Measurements from ENCODE around the gene SMIM21. TPM values are rescaled to one million over a fixed set of nuclear protein-coding genes. Genes with fewer than 3 reads are reported as not detected.
A peak's percentile ranks its signal among the peaks of the same experiment; 100 is the strongest.

Gene SMIM21
- total and polyA plus RNA-seq, 5 experiments from 2014 or later, result not detected

- POLR2A ChIA-PET, result no interaction called here
- Mint-ChIP-seq H3K4me1 (peaks cover 0 to 4% (median 2%) of the 10 kb centered on the region in 4 donors), H3K36me3 (no peaks in the 10 kb centered on the region), H3K27ac (no peak overlapping the region), H3K4me3 (no peak overlapping the region), H3K9me3 (no peaks in the 10 kb centered on the region), H3K27me3 (peaks cover 0 to 7% (median 3%) of the 10 kb centered on the region in 5 donors)
- ATAC-seq (no peak), DNase-seq (no peak)
Measured at GRCh38 chr18:75409806-75410205, 17.7 kb downstream of the SMIM21 start.

- DNase-seq (no peak), ATAC-seq (no peak)
- POLR2A ChIA-PET, result no interaction called here
- H3K36me3 Mint-ChIP-seq, result no peaks in the 10 kb centered on the region
- H3K4me1 Mint-ChIP-seq, result peaks cover 0 to 4% (median 2%) of the 10 kb centered on the region in 4 donors
- H3K4me3 Mint-ChIP-seq, result no peak overlapping the region
- no peaks in the 10 kb centered on the region for H3K9me3 Mint-ChIP-seq
- H3K27ac Mint-ChIP-seq, result no peak overlapping the region
- H3K27me3 Mint-ChIP-seq, result peaks cover 0 to 11% (median 2%) of the 10 kb centered on the region in 5 donors
Measured at GRCh38 chr18:75408554-75409506, 18.7 kb downstream of the SMIM21 start.

GRCh38 chr18:75407468-75408437 is 19.8 kb downstream of the SMIM21 start:
- H3K27me3 Mint-ChIP-seq, result peaks cover 2 to 9% (median 4%) of the 10 kb centered on the region in 5 donors
- ATAC-seq, result no peak
- H3K4me1 Mint-ChIP-seq, result peaks cover 0 to 4% (median 2%) of the 10 kb centered on the region in 4 donors
- no peaks in the 10 kb centered on the region for H3K9me3 Mint-ChIP-seq
- H3K4me3 Mint-ChIP-seq, result no peak overlapping the region
- POLR2A ChIA-PET, result no interaction called here
- no peaks in the 10 kb centered on the region for H3K36me3 Mint-ChIP-seq
- no peak for DNase-seq
- H3K27ac Mint-ChIP-seq, result no peak overlapping the region

GRCh38 chr18:75406491-75407445 is 20.7 kb downstream of the SMIM21 start:
- DNase-seq (no peak), ATAC-seq (no peak)
- H3K9me3 Mint-ChIP-seq, result no peaks in the 10 kb centered on the region
- H3K36me3 Mint-ChIP-seq, result no peaks in the 10 kb centered on the region
- POLR2A ChIA-PET, result no interaction called here
- no peak overlapping the region for H3K27ac Mint-ChIP-seq
- no peak overlapping the region for H3K4me3 Mint-ChIP-seq
- H3K4me1 Mint-ChIP-seq, result peaks cover 0 to 4% (median 2%) of the 10 kb centered on the region in 4 donors
- peaks cover 4 to 14% (median 7%) of the 10 kb centered on the region in 5 donors for H3K27me3 Mint-ChIP-seq

GRCh38 chr18:75405351-75405750 is 22.2 kb downstream of the SMIM21 start:
- Mint-ChIP-seq H3K27ac (no peak overlapping the region), H3K36me3 (no peaks in the 10 kb centered on the region), H3K27me3 (peaks cover 6 to 14% (median 9%) of the 10 kb centered on the region in 5 donors), H3K4me1 (peaks cover 0 to 2% (median under 1%) of the 10 kb centered on the region in 4 donors), H3K4me3 (no peak overlapping the region), H3K9me3 (no peaks in the 10 kb centered on the region)
- POLR2A ChIA-PET, result interaction anchor here (0.7 kb wide), 1 partner anchor 659 kb away, joined by 3 read pairs; no protein-coding TSS in a partner anchor
- DNase-seq (no peak), ATAC-seq (no peak)

DNA sequence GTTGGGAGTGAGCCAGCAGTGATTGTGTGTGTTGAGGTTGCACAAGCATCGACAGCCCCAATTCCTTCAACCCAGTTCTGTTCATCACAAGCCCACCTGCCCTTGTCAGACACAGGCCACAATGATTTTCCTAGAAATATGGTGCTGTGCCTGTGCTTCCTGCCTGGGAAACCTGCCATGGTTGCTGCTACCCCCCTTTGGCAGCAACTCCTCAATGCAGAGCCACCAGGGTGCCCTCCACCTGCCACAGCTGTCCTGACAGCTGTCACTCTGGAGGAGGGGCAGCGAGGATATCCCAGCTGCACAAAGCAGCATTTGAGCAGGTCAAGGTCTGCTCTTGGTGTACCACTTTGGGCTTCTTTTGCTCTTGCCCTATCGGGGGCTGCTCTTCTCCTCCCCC is 27.1 kb downstream of the SMIM21 start:
- POLR2A ChIA-PET, result no interaction called here
- no peaks in the 10 kb centered on the region for H3K9me3 Mint-ChIP-seq
- DNase-seq (no peak), ATAC-seq (no peak)
- H3K4me3 Mint-ChIP-seq, result no peak overlapping the region
- peak overlapping the region in 1 of 10 donors; percentile 63 for H3K27ac Mint-ChIP-seq
- H3K4me1 Mint-ChIP-seq, result no peaks in the 10 kb centered on the region
- H3K27me3 Mint-ChIP-seq, result peaks cover 8 to 28% (median 16%) of the 10 kb centered on the region in 5 donors
- no peaks in the 10 kb centered on the region for H3K36me3 Mint-ChIP-seq

GRCh38 chr18:75395137-75395536 is 32.4 kb downstream of the SMIM21 start:
- DNase-seq, result no peak
- no peak for ATAC-seq
- POLR2A ChIA-PET, result no interaction called here
- H3K4me1 Mint-ChIP-seq, result peaks cover 0 to 3% (median 0%) of the 10 kb centered on the region in 4 donors
- no peaks in the 10 kb centered on the region for H3K9me3 Mint-ChIP-seq
- no peaks in the 10 kb centered on the region for H3K36me3 Mint-ChIP-seq
- no peak overlapping the region for H3K4me3 Mint-ChIP-seq
- no peak overlapping the region for H3K27ac Mint-ChIP-seq
- H3K27me3 Mint-ChIP-seq, result peaks cover 15 to 44% (median 31%) of the 10 kb centered on the region in 5 donors

- H3K27ac Mint-ChIP-seq, result no peak overlapping the region
- no peak overlapping the region for H3K4me3 Mint-ChIP-seq
- H3K36me3 Mint-ChIP-seq, result no peaks in the 10 kb centered on the region
- H3K9me3 Mint-ChIP-seq, result no peaks in the 10 kb centered on the region
- no peak for ATAC-seq
- POLR2A ChIA-PET, result no interaction called here
- peaks cover 0 to 3% (median 0%) of the 10 kb centered on the region in 4 donors for H3K4me1 Mint-ChIP-seq
- H3K27me3 Mint-ChIP-seq, result peaks cover 20 to 44% (median 33%) of the 10 kb centered on the region in 5 donors
- DNase-seq, result no peak
Measured at GRCh38 chr18:75393721-75394120, 33.8 kb downstream of the SMIM21 start.

DNA sequence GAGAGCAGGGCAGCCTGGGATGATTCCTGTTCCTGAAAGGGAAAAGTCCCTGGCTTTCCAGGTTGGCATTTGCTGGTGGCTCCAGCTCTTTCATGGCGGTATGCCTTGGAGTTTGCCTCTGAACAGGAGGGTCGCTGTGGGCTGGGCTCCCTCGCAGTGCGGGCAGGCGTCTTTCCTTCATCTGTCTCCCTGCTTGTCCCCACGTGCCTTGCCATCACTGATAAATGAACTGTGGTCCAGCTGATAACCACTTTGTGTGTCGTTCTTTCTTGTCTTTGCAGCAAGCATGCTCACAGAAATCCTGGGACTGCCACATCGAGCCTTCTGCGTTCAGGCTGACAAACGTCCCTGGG is 35.3 kb downstream of the SMIM21 start:
- peaks cover 0 to 3% (median 0%) of the 10 kb centered on the region in 4 donors for H3K4me1 Mint-ChIP-seq
- no peak for DNase-seq
- POLR2A ChIA-PET, result no interaction called here
- no peak overlapping the region for H3K4me3 Mint-ChIP-seq
- no peak for ATAC-seq
- H3K27ac Mint-ChIP-seq, result no peak overlapping the region
- H3K36me3 Mint-ChIP-seq, result no peaks in the 10 kb centered on the region
- H3K9me3 Mint-ChIP-seq, result no peaks in the 10 kb centered on the region
- peaks cover 19 to 52% (median 30%) of the 10 kb centered on the region in 5 donors for H3K27me3 Mint-ChIP-seq

- Mint-ChIP-seq H3K27ac (no peak overlapping the region), H3K4me1 (peaks cover 0 to 3% (median 0%) of the 10 kb centered on the region in 4 donors), H3K36me3 (no peaks in the 10 kb centered on the region), H3K4me3 (no peak overlapping the region), H3K27me3 (peaks cover 16 to 58% (median 36%) of the 10 kb centered on the region in 5 donors), H3K9me3 (no peaks in the 10 kb centered on the region)
- ATAC-seq (no peak), DNase-seq (no peak)
- POLR2A ChIA-PET, result no interaction called here
Measured at GRCh38 chr18:75391279-75392225, 36.0 kb downstream of the SMIM21 start.

DNA sequence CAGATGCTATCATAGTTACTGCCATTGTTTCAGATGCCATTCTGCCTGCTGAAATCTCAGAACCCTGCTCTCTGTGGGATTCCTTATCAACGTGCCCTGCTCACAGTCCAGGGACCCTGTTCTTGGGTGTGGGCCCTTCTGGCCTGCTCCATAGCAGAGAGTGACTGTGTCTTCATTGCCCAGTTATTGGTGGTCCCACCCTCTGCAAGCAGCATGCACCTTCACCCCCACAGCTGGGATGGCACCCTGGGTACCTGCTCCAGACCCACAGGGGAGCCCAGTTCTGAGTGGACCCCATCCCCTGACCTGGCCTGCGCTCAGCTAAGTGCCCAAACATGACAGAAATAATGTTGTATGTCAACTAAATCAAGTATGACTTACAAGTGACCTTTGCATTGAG is 36.6 kb downstream of the SMIM21 start:
- H3K27ac Mint-ChIP-seq, result no peak overlapping the region
- DNase-seq, result no peak
- H3K9me3 Mint-ChIP-seq, result no peaks in the 10 kb centered on the region
- peaks cover 18 to 64% (median 37%) of the 10 kb centered on the region in 5 donors for H3K27me3 Mint-ChIP-seq
- no peak for ATAC-seq
- H3K36me3 Mint-ChIP-seq, result no peaks in the 10 kb centered on the region
- no peak overlapping the region for H3K4me3 Mint-ChIP-seq
- POLR2A ChIA-PET, result no interaction called here
- peaks cover 0 to 3% (median 0%) of the 10 kb centered on the region in 4 donors for H3K4me1 Mint-ChIP-seq
